H9 (cell line): ENCODE results near the gene TLCD3A. TPM values are rescaled to one million over a fixed set of nuclear protein-coding genes. Genes with fewer than 3 reads are reported as not detected.

Experiments
- DNase-seq: peaks from one replicate; pipeline ENCODE4 v3.0.0-alpha.2; 2017
- H2AFZ ChIP-seq: one replicate; pipeline ENCODE4 v1.6.1; 2013; ENCODE audit warnings: mild to moderate bottlenecking, low read length, control low read depth, moderate library complexity
- H2AK5ac ChIP-seq: 2 replicates; pipeline ENCODE4 v1.6.1; 2013; ENCODE audit warnings: low read length, control low read depth, mixed read lengths; ENCODE audit not compliant: insufficient read length
- H2BK120ac ChIP-seq: one replicate; pipeline ENCODE4 v1.6.1; 2013; ENCODE audit warnings: low read depth, mild to moderate bottlenecking, low read length, control low read depth, inconsistent platforms; ENCODE audit not compliant: poor library complexity, severe bottlenecking
- H2BK12ac ChIP-seq: 2 replicates; pipeline ENCODE4 v1.6.1; 2013; ENCODE audit warnings: low read length, control low read depth, mixed read lengths, low read depth; ENCODE audit not compliant: insufficient read length
- H2BK15ac ChIP-seq: 2 replicates; pipeline ENCODE4 v1.6.1; 2013; ENCODE audit warnings: low read depth, low read length, control low read depth
- H2BK20ac ChIP-seq: one replicate; pipeline ENCODE4 v1.6.1; 2013; ENCODE audit warnings: low read depth, mild to moderate bottlenecking, low read length, control low read depth, inconsistent platforms; ENCODE audit not compliant: poor library complexity, severe bottlenecking
- H2BK5ac ChIP-seq: 2 replicates; pipeline ENCODE4 v1.6.1; 2013; ENCODE audit warnings: low read length, control low read depth, mixed read lengths; ENCODE audit not compliant: insufficient read length
- H3K14ac ChIP-seq: 2 replicates; pipeline ENCODE4 v1.6.1; 2013; ENCODE audit warnings: low read length, control low read depth; ENCODE audit not compliant: insufficient read depth
- H3K18ac ChIP-seq: 2 replicates; pipeline ENCODE4 v1.6.1; 2013; ENCODE audit warnings: low read depth, mild to moderate bottlenecking, mixed read lengths, low read length, control low read depth; ENCODE audit not compliant: insufficient read length
- H3K23ac ChIP-seq: 2 replicates; pipeline ENCODE4 v1.6.1; 2013; ENCODE audit warnings: low read length, control low read depth, mixed read lengths, low read depth; ENCODE audit not compliant: insufficient read length
- H3K23me2 ChIP-seq: 2 replicates; pipeline ENCODE4 v1.6.1; 2013; ENCODE audit warnings: low read depth, mild to moderate bottlenecking, mixed read lengths, low read length, control low read depth; ENCODE audit not compliant: insufficient read length, poor library complexity, severe bottlenecking
- H3K27ac ChIP-seq: 2 replicates; pipeline ENCODE4 v1.5.1; 2013; ENCODE audit warnings: low read length, control low read depth, mixed read lengths, low read depth; ENCODE audit not compliant: insufficient read length
- H3K27me3 ChIP-seq: 2 replicates; pipeline ENCODE4 v1.6.1; 2013; ENCODE audit warnings: low read length, control low read depth, inconsistent platforms; ENCODE audit not compliant: insufficient read depth
- H3K4ac ChIP-seq: 2 replicates; pipeline ENCODE4 v1.6.1; 2013; ENCODE audit warnings: low read depth, mild to moderate bottlenecking, control low read depth, inconsistent platforms, low read length, moderate library complexity
- H3K4me1 ChIP-seq: 2 replicates; pipeline ENCODE4 v1.6.1; 2013; ENCODE audit warnings: low read length, control low read depth, inconsistent platforms; ENCODE audit not compliant: insufficient read depth
- H3K4me2 ChIP-seq: 2 replicates; pipeline ENCODE4 v1.6.1; 2013; ENCODE audit warnings: low read length, control low read depth, mixed read lengths; ENCODE audit not compliant: insufficient read length, insufficient read depth
- H3K56ac ChIP-seq: 2 replicates; pipeline ENCODE4 v1.6.1; 2013; ENCODE audit warnings: low read depth, mild to moderate bottlenecking, mixed read lengths, low read length, control low read depth; ENCODE audit not compliant: insufficient read length
- H3K79me1 ChIP-seq: 2 replicates; pipeline ENCODE4 v1.6.1; 2013; ENCODE audit warnings: low read depth, mild to moderate bottlenecking, moderate library complexity, low read length, control low read depth, inconsistent platforms; ENCODE audit not compliant: insufficient read depth, poor library complexity, severe bottlenecking
- H3K79me2 ChIP-seq: 2 replicates; pipeline ENCODE4 v1.6.1; 2013; ENCODE audit warnings: low read length, control low read depth, inconsistent platforms; ENCODE audit not compliant: insufficient read depth
- H3K9ac ChIP-seq: 2 replicates; pipeline ENCODE4 v1.6.1; 2013; ENCODE audit warnings: low read length, control low read depth, mixed read lengths; ENCODE audit not compliant: insufficient read length; ENCODE audit errors: extremely low read depth
- H3K9me3 ChIP-seq: one replicate; pipeline ENCODE4 v1.6.1; 2013; ENCODE audit warnings: low read depth, low read length, inconsistent platforms; ENCODE audit not compliant: control insufficient read depth
- H3T11ph ChIP-seq: one replicate; pipeline ENCODE4 v1.6.1; 2013; ENCODE audit warnings: mild to moderate bottlenecking, low read length, control low read depth, inconsistent platforms
- H4K20me1 ChIP-seq: one replicate; pipeline ENCODE4 v1.6.1; 2013; ENCODE audit not compliant: control insufficient read depth, insufficient read length, insufficient read depth
- H4K5ac ChIP-seq: 2 replicates; pipeline ENCODE4 v1.6.1; 2013; ENCODE audit warnings: low read depth, mild to moderate bottlenecking, mixed read lengths, low read length, control low read depth; ENCODE audit not compliant: insufficient read length
- H4K8ac ChIP-seq: replicated peaks from 2 replicates; pipeline ENCODE4 v1.6.1; 2013; ENCODE audit warnings: low read length, control low read depth, mixed read lengths, low read depth; ENCODE audit not compliant: insufficient read length
- H4K91ac ChIP-seq: 2 replicates; pipeline ENCODE4 v1.6.1; 2013; ENCODE audit warnings: low read depth, mild to moderate bottlenecking, moderate library complexity, mixed read lengths, low read length, control low read depth; ENCODE audit not compliant: insufficient read length
- H3K27ac Mint-ChIP-seq, 3 experiments: 2 replicates in 2 of 3; 3 replicates in 1 of 3; pipeline ENCODE4 v1.8.0; 2020 to 2021; ENCODE audit warnings: mixed read lengths in 3 of 3, mild to moderate bottlenecking in 1 of 3, moderate library complexity in 1 of 3
- H3K27me3 Mint-ChIP-seq: 2 replicates; pipeline ENCODE4 v1.8.0; 2021; ENCODE audit warnings: low read depth, mild to moderate bottlenecking, moderate library complexity, mixed read lengths
- H3K36me3 Mint-ChIP-seq, 3 experiments: 2 replicates in 2 of 3; 3 replicates in 1 of 3; pipeline ENCODE4 v1.8.0; 2020 to 2021; ENCODE audit warnings: low read depth in 3 of 3, mixed read lengths in 3 of 3; ENCODE audit not compliant: insufficient read depth in 1 of 3
- H3K4me1 Mint-ChIP-seq, 2 experiments: 2 replicates each; pipeline ENCODE4 v1.8.0; 2020; ENCODE audit warnings: mixed read lengths in 2 of 2
- H3K4me3 Mint-ChIP-seq, 2 experiments: 2 replicates in 1 of 2; 3 replicates in 1 of 2; pipeline ENCODE4 v1.8.0; 2020 to 2021; ENCODE audit warnings: mild to moderate bottlenecking in 2 of 2, mixed read lengths in 2 of 2, moderate library complexity in 1 of 2
- H3K9me3 Mint-ChIP-seq, 2 experiments: 2 replicates in 1 of 2; 3 replicates in 1 of 2; pipeline ENCODE4 v1.8.0; 2020; ENCODE audit warnings: mild to moderate bottlenecking in 2 of 2, mixed read lengths in 2 of 2, moderate library complexity in 1 of 2
- WGBS: extraction: QIAGEN DNeasy Blood & Tissue Kit; methylation state at CpG from one replicate; pipeline ENCODE4 v1.1.7; 2013; ENCODE audit warnings: missing lambda C conversion rate, low lambda C conversion rate, mixed read lengths; ENCODE audit not compliant: insufficient read length; ENCODE audit errors: extremely low coverage; 5-methylcytosine and 5-hydroxymethylcytosine counted together
- total RNA-seq: library from RNA; stranded (reverse); gene quantifications from 2 replicates; pipeline ENCODE4 v1.2.1, GENCODE V29; 2021
- TF ChIP-seq, protein P1 (sequence below): fragments of 200-600 bp; sonication (generic); conservative IDR thresholded peaks from 3 replicates; pipeline ENCODE4 v1.8.0; 2021; ENCODE audit warnings: antibody characterized with exemption, mild to moderate bottlenecking

Gene TLCD3A
- total RNA-seq, 1 experiment from 2014 or later, result 29.6 TPM

DNA sequence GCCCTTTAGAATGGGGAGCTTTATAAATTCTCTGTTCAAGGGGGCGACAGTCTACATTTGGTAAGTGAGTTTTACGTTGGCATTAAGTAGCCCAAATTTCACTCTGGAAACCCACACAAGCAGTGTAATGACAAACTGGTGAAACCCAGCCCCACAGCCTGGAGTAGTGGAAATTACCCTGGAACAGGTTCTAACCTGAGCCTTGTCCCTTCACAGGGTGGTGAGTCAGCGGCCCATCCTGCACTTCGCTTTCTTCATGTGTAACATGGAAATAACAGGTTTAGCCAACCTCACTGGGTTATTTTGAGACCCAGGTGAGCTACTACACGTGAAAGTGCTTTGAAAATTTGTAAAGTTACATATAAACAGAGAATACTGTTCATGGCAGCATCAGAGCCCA lies 3.5 kb upstream of the TLCD3A start:
- Histone ChIP-seq H2AFZ (no peak overlapping the region), H2BK5ac (no peak overlapping the region), H3K23me2 (peaks cover 6% of the 10 kb centered on the region), H4K91ac (no peak overlapping the region), H3K9me3 (no peaks in the 10 kb centered on the region), H4K8ac (no peak overlapping the region), H2AK5ac (no peak overlapping the region), H3K4me2 (no peak overlapping the region), H3T11ph (no peak overlapping the region), H4K5ac (no peak overlapping the region), H2BK12ac (no peak overlapping the region), H2BK120ac (no peak overlapping the region), H3K14ac (no peak overlapping the region), H3K79me1 (no peaks in the 10 kb centered on the region), H3K56ac (no peak overlapping the region), H4K20me1 (no peaks in the 10 kb centered on the region), H3K4me1 (no peaks in the 10 kb centered on the region; the same call in 1 of the 2 replicates), H3K79me2 (no peaks in the 10 kb centered on the region), H3K18ac (no peak overlapping the region), H3K9ac (no peak overlapping the region), H2BK20ac (no peak overlapping the region), H3K27ac (no peak overlapping the region), H3K27me3 (no peaks in the 10 kb centered on the region), H3K23ac (no peak overlapping the region), H3K4ac (no peak overlapping the region), H2BK15ac (no peak overlapping the region)
- peaks cover 9% of the 10 kb centered on the region for H3K27me3 Mint-ChIP-seq
- H3K4me3 Mint-ChIP-seq, result no peak overlapping the region
- TF ChIP-seq, protein P1, sequence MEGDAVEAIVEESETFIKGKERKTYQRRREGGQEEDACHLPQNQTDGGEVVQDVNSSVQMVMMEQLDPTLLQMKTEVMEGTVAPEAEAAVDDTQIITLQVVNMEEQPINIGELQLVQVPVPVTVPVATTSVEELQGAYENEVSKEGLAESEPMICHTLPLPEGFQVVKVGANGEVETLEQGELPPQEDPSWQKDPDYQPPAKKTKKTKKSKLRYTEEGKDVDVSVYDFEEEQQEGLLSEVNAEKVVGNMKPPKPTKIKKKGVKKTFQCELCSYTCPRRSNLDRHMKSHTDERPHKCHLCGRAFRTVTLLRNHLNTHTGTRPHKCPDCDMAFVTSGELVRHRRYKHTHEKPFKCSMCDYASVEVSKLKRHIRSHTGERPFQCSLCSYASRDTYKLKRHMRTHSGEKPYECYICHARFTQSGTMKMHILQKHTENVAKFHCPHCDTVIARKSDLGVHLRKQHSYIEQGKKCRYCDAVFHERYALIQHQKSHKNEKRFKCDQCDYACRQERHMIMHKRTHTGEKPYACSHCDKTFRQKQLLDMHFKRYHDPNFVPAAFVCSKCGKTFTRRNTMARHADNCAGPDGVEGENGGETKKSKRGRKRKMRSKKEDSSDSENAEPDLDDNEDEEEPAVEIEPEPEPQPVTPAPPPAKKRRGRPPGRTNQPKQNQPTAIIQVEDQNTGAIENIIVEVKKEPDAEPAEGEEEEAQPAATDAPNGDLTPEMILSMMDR, result no peak
- peaks cover 17 to 34% of the 10 kb centered on the region in 2 experiments for H3K4me1 Mint-ChIP-seq
- DNase-seq, result no peak
- no peak overlapping the region; a peak in 1 of 7 replicates for H3K27ac Mint-ChIP-seq
- no peaks in the 10 kb centered on the region for H3K9me3 Mint-ChIP-seq
- peaks cover 6 to 8% (median 7%) of the 10 kb centered on the region in 3 experiments for H3K36me3 Mint-ChIP-seq
- WGBS, result no CpG with 5 or more reads among the region's 5 CpGs
